ENCODE measurements around the gene WBP11. TPM values are rescaled to one million over a fixed set of nuclear protein-coding genes. Genes with fewer than 3 reads are reported as not detected.

WBP11 gene
- total and polyA plus RNA-seq, 2 donors = 9.2 to 24.5 TPM

GRCh38 chr12:14844401-14844800, 41.1 kb upstream of the WBP11 start:
- no peak for DNase-seq (ENCODE audit: low read depth in 6 of 9, low spot score in 9 of 9)
- no peak overlapping the region for H3K27ac ChIP-seq (ENCODE audit: low read depth in 1 of 2, low read length in 1 of 2)
- no peaks in the 10 kb centered on the region for H3K4me1 ChIP-seq (ENCODE audit: control insufficient read depth in 2 of 2, insufficient read depth in 2 of 2, low read length in 2 of 2)
- H3K27me3 ChIP-seq (ENCODE audit: control insufficient read depth in 2 of 2, insufficient read depth in 1 of 2, low read length in 1 of 2) = no peaks in the 10 kb centered on the region
- no peaks in the 10 kb centered on the region for H3K36me3 ChIP-seq (ENCODE audit: control insufficient read depth in 2 of 2, insufficient read depth in 2 of 2, low read length in 1 of 2)
- no peak overlapping the region for H3K4me3 ChIP-seq (ENCODE audit: low read length in 2 of 2)
- no peaks in the 10 kb centered on the region for H3K9me3 ChIP-seq (ENCODE audit: control insufficient read depth in 2 of 2, insufficient read depth in 1 of 2, low read length in 1 of 2)

DNA sequence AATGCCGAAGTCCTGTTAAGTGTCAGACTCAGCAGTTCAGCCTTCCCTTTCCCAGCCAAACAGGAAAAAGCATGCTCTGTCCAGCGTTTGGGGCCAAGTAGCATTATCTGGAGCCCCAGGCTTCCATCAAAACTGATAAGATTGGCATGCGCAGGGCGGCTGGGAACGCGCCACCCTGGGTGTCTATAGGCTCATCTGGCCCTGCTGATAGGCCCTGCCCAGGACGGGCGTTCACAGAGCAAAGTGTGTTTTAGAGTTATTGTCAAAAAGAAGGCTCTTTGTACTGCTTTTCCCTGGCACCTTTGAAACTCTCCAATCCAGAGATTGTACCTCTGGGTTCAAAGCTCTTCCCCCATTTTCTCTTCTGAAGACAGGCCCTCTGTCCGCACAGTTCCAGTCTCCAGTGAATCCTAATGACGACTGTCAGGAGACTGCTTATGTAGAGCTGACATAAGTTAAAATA, 40.2 kb upstream of the WBP11 start, which contains the start of gene ART4:
Gene ART4, minus strand, starts transcription at position 102 of the 463 bp plus-strand sequence. CDS start 413 bp downstream, outside the sequence.
- no peak for DNase-seq (ENCODE audit: low read depth in 6 of 9, low spot score in 9 of 9)
- H3K27me3 ChIP-seq (ENCODE audit: control insufficient read depth in 2 of 2, insufficient read depth in 1 of 2, low read length in 1 of 2) = no peaks in the 10 kb centered on the region
- no peaks in the 10 kb centered on the region for H3K4me1 ChIP-seq (ENCODE audit: control insufficient read depth in 2 of 2, insufficient read depth in 2 of 2, low read length in 2 of 2)
- H3K36me3 ChIP-seq (ENCODE audit: control insufficient read depth in 2 of 2, insufficient read depth in 2 of 2, low read length in 1 of 2) = no peaks in the 10 kb centered on the region
- H3K4me3 ChIP-seq (ENCODE audit: low read length in 2 of 2) = no peak within 1 kb of the TSS
- WGBS = 95% methylated on average over 10 of the region's 10 CpGs
- no peaks in the 10 kb centered on the region for H3K9me3 ChIP-seq (ENCODE audit: control insufficient read depth in 2 of 2, insufficient read depth in 1 of 2, low read length in 1 of 2)
- H3K27ac ChIP-seq (ENCODE audit: low read depth in 1 of 2, low read length in 1 of 2) = no peak within 1 kb of the TSS

DNA sequence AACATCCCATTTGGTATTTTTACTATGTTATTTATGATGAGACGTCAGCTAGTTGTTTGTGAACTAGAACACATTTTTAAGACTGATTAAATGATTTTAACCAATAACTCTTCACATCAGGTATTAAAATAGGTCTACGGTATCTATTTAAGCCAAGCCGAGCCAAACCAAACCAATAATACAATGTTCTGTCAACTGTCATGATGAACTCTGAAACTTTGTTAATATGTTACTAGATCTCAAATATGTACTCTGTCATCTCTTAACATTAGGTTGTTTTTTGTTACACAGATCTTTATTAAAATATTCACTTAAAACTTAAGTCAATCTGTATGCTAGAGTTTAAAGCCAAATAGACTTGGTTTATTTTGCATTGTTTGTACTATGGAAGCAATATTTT, 39.0 kb upstream of the WBP11 start:
- Histone ChIP-seq H3K4me3 (ENCODE audit: low read length in 2 of 2) (no peak overlapping the region), H3K36me3 (ENCODE audit: control insufficient read depth in 2 of 2, insufficient read depth in 2 of 2, low read length in 1 of 2) (no peaks in the 10 kb centered on the region), H3K27ac (ENCODE audit: low read depth in 1 of 2, low read length in 1 of 2) (no peak overlapping the region), H3K4me1 (ENCODE audit: control insufficient read depth in 2 of 2, insufficient read depth in 2 of 2, low read length in 2 of 2) (no peaks in the 10 kb centered on the region), H3K27me3 (ENCODE audit: control insufficient read depth in 2 of 2, insufficient read depth in 1 of 2, low read length in 1 of 2) (no peaks in the 10 kb centered on the region), H3K9me3 (ENCODE audit: control insufficient read depth in 2 of 2, insufficient read depth in 1 of 2, low read length in 1 of 2) (no peaks in the 10 kb centered on the region)
- no peak for DNase-seq (ENCODE audit: low read depth in 6 of 9, low spot score in 9 of 9)
- WGBS = 97% methylated on average over 3 of the region's 3 CpGs

- H3K9me3 ChIP-seq (ENCODE audit: control insufficient read depth in 2 of 2, insufficient read depth in 1 of 2, low read length in 1 of 2) = no peaks in the 10 kb centered on the region
- no peaks in the 10 kb centered on the region for H3K27me3 ChIP-seq (ENCODE audit: control insufficient read depth in 2 of 2, insufficient read depth in 1 of 2, low read length in 1 of 2)
- 93% methylated on average over 3 of the region's 3 CpGs for WGBS
- H3K36me3 ChIP-seq (ENCODE audit: control insufficient read depth in 2 of 2, insufficient read depth in 2 of 2, low read length in 1 of 2) = no peaks in the 10 kb centered on the region
- H3K4me3 ChIP-seq (ENCODE audit: low read length in 2 of 2) = no peak overlapping the region
- no peak overlapping the region for H3K27ac ChIP-seq (ENCODE audit: low read depth in 1 of 2, low read length in 1 of 2)
- no peak for DNase-seq (ENCODE audit: low read depth in 6 of 9, low spot score in 9 of 9)
- no peaks in the 10 kb centered on the region for H3K4me1 ChIP-seq (ENCODE audit: control insufficient read depth in 2 of 2, insufficient read depth in 2 of 2, low read length in 2 of 2)
These were observed 38.5 kb upstream of the WBP11 start for GRCh38 chr12:14841761-14842160.

GRCh38 chr12:14840616-14841015, 37.3 kb upstream of the WBP11 start:
- Histone ChIP-seq H3K4me3 (ENCODE audit: low read length in 2 of 2) (no peak overlapping the region), H3K4me1 (ENCODE audit: control insufficient read depth in 2 of 2, insufficient read depth in 2 of 2, low read length in 2 of 2) (no peaks in the 10 kb centered on the region), H3K27ac (ENCODE audit: low read depth in 1 of 2, low read length in 1 of 2) (no peak overlapping the region), H3K9me3 (ENCODE audit: control insufficient read depth in 2 of 2, insufficient read depth in 1 of 2, low read length in 1 of 2) (no peaks in the 10 kb centered on the region), H3K27me3 (ENCODE audit: control insufficient read depth in 2 of 2, insufficient read depth in 1 of 2, low read length in 1 of 2) (no peaks in the 10 kb centered on the region), H3K36me3 (ENCODE audit: control insufficient read depth in 2 of 2, insufficient read depth in 2 of 2, low read length in 1 of 2) (no peaks in the 10 kb centered on the region)
- WGBS = 95% methylated on average over 4 of the region's 4 CpGs
- DNase-seq (ENCODE audit: low read depth in 6 of 9, low spot score in 9 of 9) = no peak

- DNase-seq (ENCODE audit: low read depth in 6 of 9, low spot score in 9 of 9) = no peak
- H3K4me1 ChIP-seq (ENCODE audit: control insufficient read depth in 2 of 2, insufficient read depth in 2 of 2, low read length in 2 of 2) = no peaks in the 10 kb centered on the region
- H3K27ac ChIP-seq (ENCODE audit: low read depth in 1 of 2, low read length in 1 of 2) = no peak overlapping the region
- no peaks in the 10 kb centered on the region for H3K27me3 ChIP-seq (ENCODE audit: control insufficient read depth in 2 of 2, insufficient read depth in 1 of 2, low read length in 1 of 2)
- WGBS = 97% methylated on average over 1 of the region's 1 CpG
- no peak overlapping the region for H3K4me3 ChIP-seq (ENCODE audit: low read length in 2 of 2)
- no peaks in the 10 kb centered on the region for H3K9me3 ChIP-seq (ENCODE audit: control insufficient read depth in 2 of 2, insufficient read depth in 1 of 2, low read length in 1 of 2)
- H3K36me3 ChIP-seq (ENCODE audit: control insufficient read depth in 2 of 2, insufficient read depth in 2 of 2, low read length in 1 of 2) = no peaks in the 10 kb centered on the region
These were observed 36.0 kb upstream of the WBP11 start for GRCh38 chr12:14839262-14839661.

DNA sequence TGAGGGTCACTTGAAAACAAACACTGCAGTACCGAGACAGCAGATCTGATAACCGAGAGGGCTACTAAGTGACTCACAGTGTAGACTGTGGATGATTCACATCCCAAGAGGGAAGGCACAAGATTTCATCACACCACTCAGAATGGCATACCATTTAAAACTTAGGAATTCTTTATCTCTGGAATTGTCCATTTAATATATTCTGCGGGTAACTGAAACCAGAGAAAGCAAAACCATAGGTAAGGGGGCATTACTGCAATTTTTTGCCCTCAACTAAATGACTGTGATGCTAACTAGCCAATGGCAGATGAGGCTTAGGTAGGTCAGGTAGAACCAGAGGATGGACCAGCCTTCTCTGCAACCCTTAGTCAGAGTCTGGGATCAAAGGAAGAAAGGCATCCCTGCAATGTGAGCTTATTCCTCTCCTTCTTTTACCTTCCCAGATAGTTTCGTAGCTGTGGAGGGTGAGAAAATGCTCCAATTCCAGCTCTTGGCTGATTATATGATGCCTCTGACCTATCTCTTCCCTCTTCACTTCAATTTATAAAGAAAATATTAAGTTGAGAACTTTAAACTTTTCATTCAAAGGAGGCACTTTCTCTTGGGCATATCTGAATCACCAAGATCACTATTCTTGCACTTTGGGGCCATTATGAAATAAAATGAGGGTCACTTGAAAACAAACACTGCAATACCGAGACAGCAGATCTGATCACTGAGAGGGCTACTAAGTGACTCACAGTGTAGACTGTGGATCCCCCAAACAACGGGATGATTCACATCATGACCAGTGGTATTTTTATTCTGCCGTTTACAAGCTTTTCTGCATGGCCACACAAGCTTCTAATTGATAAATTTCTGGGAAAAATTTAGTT, 33.3 kb upstream of the WBP11 start:
- Histone ChIP-seq H3K27me3 (ENCODE audit: control insufficient read depth in 2 of 2, insufficient read depth in 1 of 2, low read length in 1 of 2) (no peaks in the 10 kb centered on the region), H3K4me1 (ENCODE audit: control insufficient read depth in 2 of 2, insufficient read depth in 2 of 2, low read length in 2 of 2) (no peaks in the 10 kb centered on the region), H3K4me3 (ENCODE audit: low read length in 2 of 2) (no peak overlapping the region), H3K9me3 (ENCODE audit: control insufficient read depth in 2 of 2, insufficient read depth in 1 of 2, low read length in 1 of 2) (no peaks in the 10 kb centered on the region), H3K27ac (ENCODE audit: low read depth in 1 of 2, low read length in 1 of 2) (no peak overlapping the region), H3K36me3 (ENCODE audit: control insufficient read depth in 2 of 2, insufficient read depth in 2 of 2, low read length in 1 of 2) (no peaks in the 10 kb centered on the region)
- 95% methylated on average over 7 of the region's 7 CpGs for WGBS
- no peak for DNase-seq (ENCODE audit: low read depth in 6 of 9, low spot score in 9 of 9)

GRCh38 chr12:14834509-14834908, 31.2 kb upstream of the WBP11 start:
- no peak overlapping the region for H3K4me3 ChIP-seq (ENCODE audit: low read length in 2 of 2)
- no peaks in the 10 kb centered on the region for H3K36me3 ChIP-seq (ENCODE audit: control insufficient read depth in 2 of 2, insufficient read depth in 2 of 2, low read length in 1 of 2)
- H3K9me3 ChIP-seq (ENCODE audit: control insufficient read depth in 2 of 2, insufficient read depth in 1 of 2, low read length in 1 of 2) = no peaks in the 10 kb centered on the region
- no peak overlapping the region for H3K27ac ChIP-seq (ENCODE audit: low read depth in 1 of 2, low read length in 1 of 2)
- H3K27me3 ChIP-seq (ENCODE audit: control insufficient read depth in 2 of 2, insufficient read depth in 1 of 2, low read length in 1 of 2) = no peaks in the 10 kb centered on the region
- DNase-seq (ENCODE audit: low read depth in 6 of 9, low spot score in 9 of 9) = no peak
- H3K4me1 ChIP-seq (ENCODE audit: control insufficient read depth in 2 of 2, insufficient read depth in 2 of 2, low read length in 2 of 2) = no peaks in the 10 kb centered on the region

- no peaks in the 10 kb centered on the region for H3K4me1 ChIP-seq (ENCODE audit: control insufficient read depth in 2 of 2, insufficient read depth in 2 of 2, low read length in 2 of 2)
- WGBS = 93% methylated on average over 1 of the region's 1 CpG
- H3K27ac ChIP-seq (ENCODE audit: low read depth in 1 of 2, low read length in 1 of 2) = no peak overlapping the region
- DNase-seq (ENCODE audit: low read depth in 6 of 9, low spot score in 9 of 9) = no peak
- no peaks in the 10 kb centered on the region for H3K27me3 ChIP-seq (ENCODE audit: control insufficient read depth in 2 of 2, insufficient read depth in 1 of 2, low read length in 1 of 2)
- no peaks in the 10 kb centered on the region for H3K9me3 ChIP-seq (ENCODE audit: control insufficient read depth in 2 of 2, insufficient read depth in 1 of 2, low read length in 1 of 2)
- no peaks in the 10 kb centered on the region for H3K36me3 ChIP-seq (ENCODE audit: control insufficient read depth in 2 of 2, insufficient read depth in 2 of 2, low read length in 1 of 2)
- no peak overlapping the region for H3K4me3 ChIP-seq (ENCODE audit: low read length in 2 of 2)
These were observed 30.7 kb upstream of the WBP11 start for GRCh38 chr12:14833952-14834351.

Measured in thymus (tissue), 11 donors.